SK-N-SH (cell line): ENCODE measurements around the gene FMO4.

Experiments used
- EP300 ChIP-seq, 2 experiments: IDR thresholded peaks; 2 replicates each; pipeline versions ENCODE4 v1.4.0 to v1.6.1; 2012; ENCODE audit warnings: borderline replicate concordance in 1 of 2, low read depth in 1 of 2, low read length in 1 of 2
- EZH2phosphoT487 ChIP-seq: fragments of 200-600 bp; sonication (generic); IDR thresholded peaks from 2 replicates; pipeline ENCODE4 v1.6.1; 2017; ENCODE audit warnings: low read depth, mixed run types, mild to moderate bottlenecking, antibody characterized with exemption, moderate library complexity, borderline replicate concordance
- JUND ChIP-seq: IDR thresholded peaks from 2 replicates; pipeline ENCODE4 v1.4.0; 2012
- MAX ChIP-seq: IDR thresholded peaks from 2 replicates; pipeline ENCODE4 v1.4.0; 2012; ENCODE audit warnings: low read depth
- POLR2AphosphoS5 ChIP-seq: IDR thresholded peaks from 2 replicates; pipeline ENCODE4 v1.6.1; 2012; ENCODE audit warnings: low read depth, low read length
- RAD21 ChIP-seq: IDR thresholded peaks from 2 replicates; pipeline ENCODE4 v1.6.1; 2012; ENCODE audit warnings: mild to moderate bottlenecking, low read length
- REST ChIP-seq: IDR thresholded peaks from 2 replicates; pipeline ENCODE4 v1.6.1; 2012; ENCODE audit warnings: mild to moderate bottlenecking, low read depth, low read length, moderate library complexity
- SIN3A ChIP-seq: IDR thresholded peaks from 2 replicates; pipeline ENCODE4 v1.6.1; 2012; ENCODE audit warnings: low read depth, mild to moderate bottlenecking, low read length, moderate library complexity, borderline replicate concordance
- TAF1 ChIP-seq: IDR thresholded peaks from 2 replicates; pipeline ENCODE4 v1.6.1; 2012; ENCODE audit warnings: low read depth, mild to moderate bottlenecking, low read length, moderate library complexity, borderline replicate concordance
- TCF12 ChIP-seq: IDR thresholded peaks from 2 replicates; pipeline ENCODE4 v1.4.0; 2012
- TF ChIP-seq, protein P1 (sequence below): fragments of 200-600 bp; sonication (generic); IDR thresholded peaks from 2 replicates; pipeline ENCODE4 v1.6.1; 2017; ENCODE audit warnings: antibody characterized with exemption, mild to moderate bottlenecking, moderate library complexity
- TF ChIP-seq, protein P2 (sequence below): IDR thresholded peaks from 2 replicates; pipeline ENCODE4 v1.4.0; 2012; ENCODE audit warnings: low read depth, borderline replicate concordance

- TF ChIP-seq TAF1 (no peak), EZH2phosphoT487 (no peak), RAD21 (no peak), TCF12 (no peak), MAX (no peak), SIN3A (no peak), POLR2AphosphoS5 (no peak), REST (no peak), EP300 (IDR thresholded peaks at IDR 0.05; ENCODE audit: borderline replicate concordance in 1 of 2, low read depth in 1 of 2, low read length in 1 of 2) (no peak), JUND (no peak)
- TF ChIP-seq, protein P1, sequence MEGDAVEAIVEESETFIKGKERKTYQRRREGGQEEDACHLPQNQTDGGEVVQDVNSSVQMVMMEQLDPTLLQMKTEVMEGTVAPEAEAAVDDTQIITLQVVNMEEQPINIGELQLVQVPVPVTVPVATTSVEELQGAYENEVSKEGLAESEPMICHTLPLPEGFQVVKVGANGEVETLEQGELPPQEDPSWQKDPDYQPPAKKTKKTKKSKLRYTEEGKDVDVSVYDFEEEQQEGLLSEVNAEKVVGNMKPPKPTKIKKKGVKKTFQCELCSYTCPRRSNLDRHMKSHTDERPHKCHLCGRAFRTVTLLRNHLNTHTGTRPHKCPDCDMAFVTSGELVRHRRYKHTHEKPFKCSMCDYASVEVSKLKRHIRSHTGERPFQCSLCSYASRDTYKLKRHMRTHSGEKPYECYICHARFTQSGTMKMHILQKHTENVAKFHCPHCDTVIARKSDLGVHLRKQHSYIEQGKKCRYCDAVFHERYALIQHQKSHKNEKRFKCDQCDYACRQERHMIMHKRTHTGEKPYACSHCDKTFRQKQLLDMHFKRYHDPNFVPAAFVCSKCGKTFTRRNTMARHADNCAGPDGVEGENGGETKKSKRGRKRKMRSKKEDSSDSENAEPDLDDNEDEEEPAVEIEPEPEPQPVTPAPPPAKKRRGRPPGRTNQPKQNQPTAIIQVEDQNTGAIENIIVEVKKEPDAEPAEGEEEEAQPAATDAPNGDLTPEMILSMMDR: no peak
- TF ChIP-seq, protein P2, sequence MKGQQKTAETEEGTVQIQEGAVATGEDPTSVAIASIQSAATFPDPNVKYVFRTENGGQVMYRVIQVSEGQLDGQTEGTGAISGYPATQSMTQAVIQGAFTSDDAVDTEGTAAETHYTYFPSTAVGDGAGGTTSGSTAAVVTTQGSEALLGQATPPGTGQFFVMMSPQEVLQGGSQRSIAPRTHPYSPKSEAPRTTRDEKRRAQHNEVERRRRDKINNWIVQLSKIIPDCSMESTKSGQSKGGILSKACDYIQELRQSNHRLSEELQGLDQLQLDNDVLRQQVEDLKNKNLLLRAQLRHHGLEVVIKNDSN: no peak
Observed at GRCh38 chr1:171372418-171373084, 58.6 kb downstream of the FMO4 start.
